ENCODE data around the gene POLG. TPM values are rescaled to one million over a fixed set of nuclear protein-coding genes. Genes with fewer than 3 reads are reported as not detected.
A peak's percentile ranks its signal among the peaks of the same experiment; 100 is the strongest.

Gene POLG
- total RNA-seq, 4 donors from 2014 or later, result 63.7 to 136 (median 120) TPM

- no peak for DNase-seq
- Histone ChIP-seq H3K9me3 (no peaks in the 10 kb centered on the region), H3K4me3 (no peak overlapping the region), H3K27ac (no peak overlapping the region), H3K36me3 (no peaks in the 10 kb centered on the region), H3K4me1 (no peaks in the 10 kb centered on the region), H3K27me3 (no peaks in the 10 kb centered on the region)
- no peak for TF ChIP-seq POLR2A (IDR thresholded peaks at IDR 0.05)
- TF ChIP-seq, protein P1, sequence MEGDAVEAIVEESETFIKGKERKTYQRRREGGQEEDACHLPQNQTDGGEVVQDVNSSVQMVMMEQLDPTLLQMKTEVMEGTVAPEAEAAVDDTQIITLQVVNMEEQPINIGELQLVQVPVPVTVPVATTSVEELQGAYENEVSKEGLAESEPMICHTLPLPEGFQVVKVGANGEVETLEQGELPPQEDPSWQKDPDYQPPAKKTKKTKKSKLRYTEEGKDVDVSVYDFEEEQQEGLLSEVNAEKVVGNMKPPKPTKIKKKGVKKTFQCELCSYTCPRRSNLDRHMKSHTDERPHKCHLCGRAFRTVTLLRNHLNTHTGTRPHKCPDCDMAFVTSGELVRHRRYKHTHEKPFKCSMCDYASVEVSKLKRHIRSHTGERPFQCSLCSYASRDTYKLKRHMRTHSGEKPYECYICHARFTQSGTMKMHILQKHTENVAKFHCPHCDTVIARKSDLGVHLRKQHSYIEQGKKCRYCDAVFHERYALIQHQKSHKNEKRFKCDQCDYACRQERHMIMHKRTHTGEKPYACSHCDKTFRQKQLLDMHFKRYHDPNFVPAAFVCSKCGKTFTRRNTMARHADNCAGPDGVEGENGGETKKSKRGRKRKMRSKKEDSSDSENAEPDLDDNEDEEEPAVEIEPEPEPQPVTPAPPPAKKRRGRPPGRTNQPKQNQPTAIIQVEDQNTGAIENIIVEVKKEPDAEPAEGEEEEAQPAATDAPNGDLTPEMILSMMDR (IDR thresholded peaks at IDR 0.05), result no peak
Observed at GRCh38 chr15:89341316-89342005, 6.8 kb upstream of the POLG start.

- TF ChIP-seq, protein P1 (IDR thresholded peaks at IDR 0.05), result no peak
- TF ChIP-seq POLR2A (IDR thresholded peaks at IDR 0.05), result no peak
- Histone ChIP-seq H3K4me3 (no peak overlapping the region), H3K27me3 (no peaks in the 10 kb centered on the region), H3K36me3 (no peaks in the 10 kb centered on the region), H3K4me1 (peaks cover 0 to 3% (median under 1%) of the 10 kb centered on the region in 4 donors), H3K9me3 (no peaks in the 10 kb centered on the region), H3K27ac (no peak overlapping the region)
- no peak for DNase-seq
Observed at GRCh38 chr15:89340573-89340972, 5.9 kb upstream of the POLG start.

GRCh38 chr15:89338036-89338435 is 3.4 kb upstream of the POLG start:
- peak in 1 of 3 donors; percentile 34 for DNase-seq
- TF ChIP-seq, protein P1 (IDR thresholded peaks at IDR 0.05), result no peak
- no peak for TF ChIP-seq POLR2A (IDR thresholded peaks at IDR 0.05)

DNA sequence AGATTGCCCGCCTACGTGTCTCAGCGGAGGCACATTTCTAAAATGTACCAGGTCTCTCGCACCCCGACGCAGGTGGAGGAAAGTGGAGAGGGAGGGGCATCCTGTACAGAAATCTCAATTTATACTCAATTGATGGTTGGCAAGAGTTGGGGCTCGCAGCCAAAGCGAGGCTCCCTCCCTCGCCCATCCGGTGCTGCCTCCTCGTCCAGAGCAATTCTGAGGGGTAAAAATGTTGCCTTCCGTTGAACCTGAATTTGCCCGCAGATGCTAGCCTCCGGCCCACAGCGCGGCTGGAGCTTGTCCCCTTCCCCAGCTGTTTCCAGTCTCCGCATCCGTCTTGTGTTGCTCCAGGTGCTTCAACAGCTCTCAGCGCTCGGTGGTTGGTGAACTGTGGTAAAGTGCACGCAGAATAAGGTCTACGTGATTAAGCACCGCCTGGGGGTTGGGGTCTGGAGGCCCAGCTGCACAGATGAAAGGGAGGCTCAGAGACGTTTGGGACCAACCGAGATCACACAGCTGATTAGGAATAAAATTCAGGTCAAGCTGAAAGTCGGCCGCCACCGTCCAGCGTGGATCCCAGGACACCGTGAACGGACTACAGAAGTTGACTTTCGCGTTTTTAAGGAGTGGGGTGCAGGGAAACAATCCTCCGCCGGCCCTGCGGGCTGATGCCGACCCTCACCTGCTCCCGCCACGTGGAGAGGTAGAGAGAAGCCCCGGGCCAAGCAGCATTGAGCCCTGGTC is 846 bp upstream of the POLG start:
- TF ChIP-seq, protein P1 (IDR thresholded peaks at IDR 0.05), result no peak
- no peak for TF ChIP-seq POLR2A (IDR thresholded peaks at IDR 0.05)
- Histone ChIP-seq H3K27ac (peak overlapping the region; percentile 87 to 99 (median 94)), H3K27me3 (no peaks in the 10 kb centered on the region), H3K36me3 (peaks cover 0 to 28% (median 0%) of the 10 kb centered on the region in 3 donors), H3K9me3 (no peaks in the 10 kb centered on the region), H3K4me3 (peak overlapping the region; percentile 78 to 98 (median 86)), H3K4me1 (peaks cover 9 to 42% (median 21%) of the 10 kb centered on the region in 4 donors)
- DNase-seq, result peak; percentile 57 to 66 (median 61)

More at GRCh38 chr15:89338036-89338435, 3.4 kb upstream of the POLG start:
- Histone ChIP-seq H3K9me3 (no peaks in the 10 kb centered on the region), H3K4me3 (no peak overlapping the region), H3K27ac (no peak overlapping the region), H3K27me3 (no peaks in the 10 kb centered on the region), H3K36me3 (peaks cover 0 to 5% (median 0%) of the 10 kb centered on the region in 3 donors), H3K4me1 (peaks cover 0 to 16% (median 8%) of the 10 kb centered on the region in 4 donors)

DNA sequence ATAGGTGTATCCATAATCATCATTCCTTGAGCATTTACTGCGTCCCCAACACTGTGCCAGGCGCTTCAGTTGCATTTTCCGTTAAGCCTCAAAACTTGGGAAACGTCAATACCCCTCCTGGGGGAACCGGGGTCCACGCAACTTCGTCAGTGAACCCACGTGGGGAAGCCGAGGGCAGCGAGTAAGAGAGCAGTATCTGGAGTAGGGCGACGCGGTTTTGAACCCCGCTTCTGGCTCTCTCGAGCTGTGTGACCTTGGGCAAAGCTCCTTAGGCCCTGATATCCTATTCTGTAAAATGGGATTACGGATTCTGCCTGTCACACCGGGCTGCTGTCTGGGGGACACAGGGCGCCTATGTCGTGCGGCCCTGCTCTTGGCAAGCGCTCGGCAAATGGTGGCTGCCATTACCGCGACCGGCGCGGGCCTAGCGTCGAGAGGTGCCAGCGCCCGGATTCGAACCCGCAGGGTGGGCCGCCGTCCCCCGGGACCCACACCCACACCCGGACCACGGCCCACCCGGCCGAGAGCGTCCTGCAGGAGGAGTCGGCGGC is 590 bp downstream of the POLG start:
- Histone ChIP-seq H3K36me3 (peaks cover 0 to 43% (median 0%) of the 10 kb centered on the region in 3 donors), H3K9me3 (no peaks in the 10 kb centered on the region), H3K27me3 (no peaks in the 10 kb centered on the region), H3K4me3 (peak overlapping the region; percentile 78 to 98 (median 86)), H3K27ac (peak overlapping the region; percentile 87 to 99 (median 94)), H3K4me1 (peaks cover 9 to 55% (median 26%) of the 10 kb centered on the region in 4 donors)
- DNase-seq, result no peak
- TF ChIP-seq POLR2A (IDR thresholded peaks at IDR 0.05), result no peak
- TF ChIP-seq, protein P1 (IDR thresholded peaks at IDR 0.05), result peak in 2 of 6 experiments; percentile 2 to 17

Data from Peyer's patch (tissue), 4 donors.